Esophagus squamous epithelium (tissue), 4 donors: Measurements from ENCODE around the gene VWA1.

Source experiments
- POLR2A ChIP-seq, 4 donors: fragments of 450-650 bp; IDR thresholded peaks; one replicate each; pipeline ENCODE4 v1.6.1; 2017; ENCODE audit warnings: antibody characterized with exemption in 4 of 4, mild to moderate bottlenecking in 4 of 4, moderate library complexity in 3 of 4
- TF ChIP-seq, protein P1 (sequence below), 6 experiments: fragments of 450-650 bp in 4 of 6; fragments of 200-600 bp in 2 of 6; sonication (generic) in 2 of 6; IDR thresholded peaks; one replicate each; pipeline ENCODE4 v1.5.1; 2016 to 2019; ENCODE audit warnings: antibody characterized with exemption in 6 of 6, mild to moderate bottlenecking in 4 of 6, moderate library complexity in 4 of 6

DNA sequence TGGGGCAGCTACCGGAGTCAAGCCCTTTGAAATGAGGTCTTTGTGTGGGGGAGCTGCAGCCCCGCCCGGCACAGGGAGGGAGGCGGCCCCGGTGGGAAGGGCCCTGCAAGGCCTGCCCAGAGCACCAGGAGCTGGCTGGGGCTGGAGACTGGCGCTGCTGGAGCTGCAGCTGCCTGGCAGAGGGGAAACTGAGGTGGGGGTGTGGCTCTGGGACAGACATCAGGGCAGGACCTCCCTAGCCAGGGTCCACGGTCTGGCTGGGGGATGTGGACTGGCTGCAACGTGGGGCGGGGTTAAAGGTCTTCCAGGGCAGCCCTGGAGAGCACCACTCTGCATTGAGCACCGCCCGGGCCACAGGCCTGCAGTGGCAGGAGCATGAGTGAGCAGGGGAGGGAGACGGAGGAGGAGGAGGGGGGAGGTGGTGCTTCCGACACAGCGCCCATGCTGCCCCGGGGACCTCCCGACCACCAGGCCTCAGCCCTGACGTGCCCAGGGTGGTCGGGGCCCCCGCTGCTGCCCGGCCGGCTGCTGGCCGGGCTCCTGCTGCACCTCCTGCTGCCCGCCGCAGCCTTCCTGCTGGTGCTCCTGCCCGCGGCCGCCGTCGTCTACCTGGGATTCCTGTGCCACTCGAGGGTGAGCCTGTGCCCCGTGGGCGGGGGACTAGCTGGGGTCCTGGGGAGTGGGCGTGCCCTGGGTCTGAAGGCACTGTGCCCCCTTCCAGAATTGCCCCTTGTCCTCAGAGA is 9.6 kb upstream of the VWA1 start:
- TF ChIP-seq, protein P1, sequence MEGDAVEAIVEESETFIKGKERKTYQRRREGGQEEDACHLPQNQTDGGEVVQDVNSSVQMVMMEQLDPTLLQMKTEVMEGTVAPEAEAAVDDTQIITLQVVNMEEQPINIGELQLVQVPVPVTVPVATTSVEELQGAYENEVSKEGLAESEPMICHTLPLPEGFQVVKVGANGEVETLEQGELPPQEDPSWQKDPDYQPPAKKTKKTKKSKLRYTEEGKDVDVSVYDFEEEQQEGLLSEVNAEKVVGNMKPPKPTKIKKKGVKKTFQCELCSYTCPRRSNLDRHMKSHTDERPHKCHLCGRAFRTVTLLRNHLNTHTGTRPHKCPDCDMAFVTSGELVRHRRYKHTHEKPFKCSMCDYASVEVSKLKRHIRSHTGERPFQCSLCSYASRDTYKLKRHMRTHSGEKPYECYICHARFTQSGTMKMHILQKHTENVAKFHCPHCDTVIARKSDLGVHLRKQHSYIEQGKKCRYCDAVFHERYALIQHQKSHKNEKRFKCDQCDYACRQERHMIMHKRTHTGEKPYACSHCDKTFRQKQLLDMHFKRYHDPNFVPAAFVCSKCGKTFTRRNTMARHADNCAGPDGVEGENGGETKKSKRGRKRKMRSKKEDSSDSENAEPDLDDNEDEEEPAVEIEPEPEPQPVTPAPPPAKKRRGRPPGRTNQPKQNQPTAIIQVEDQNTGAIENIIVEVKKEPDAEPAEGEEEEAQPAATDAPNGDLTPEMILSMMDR (IDR thresholded peaks at IDR 0.05): no peak
- TF ChIP-seq POLR2A (IDR thresholded peaks at IDR 0.05): no peak
